HEK293 (cell line): ENCODE results near the gene B3GLCT.

Experiments used
- BCL11B ChIP-seq: fragments of 450-650 bp; formaldehyde crosslinking; IDR thresholded peaks from 2 replicates; pipeline ENCODE4 v1.5.1; 2016; ENCODE audit warnings: low read depth, missing biosample characterization, missing genetic modification characterization
- KLF16 ChIP-seq: fragments of 450-650 bp; formaldehyde crosslinking; IDR thresholded peaks from 2 replicates; pipeline ENCODE4 v1.5.1; 2017; ENCODE audit warnings: missing biosample characterization, missing genetic modification characterization
- ZFHX2 ChIP-seq: fragments of 450-650 bp; formaldehyde crosslinking; conservative IDR thresholded peaks from 2 replicates; pipeline ENCODE4 v1.5.1; 2016; ENCODE audit warnings: missing biosample characterization, missing genetic modification characterization
- ZFP37 ChIP-seq: fragments of 450-650 bp; formaldehyde crosslinking; IDR thresholded peaks from 2 replicates; pipeline ENCODE4 v1.5.1; 2016; ENCODE audit warnings: missing biosample characterization, missing genetic modification characterization
- ZNF404 ChIP-seq: fragments of 450-650 bp; formaldehyde crosslinking; IDR thresholded peaks from 2 replicates; pipeline ENCODE4 v1.5.1; 2017; ENCODE audit warnings: missing biosample characterization, missing genetic modification characterization
- TF ChIP-seq, protein P1 (sequence below): fragments of 450-650 bp; formaldehyde crosslinking; IDR thresholded peaks from 2 replicates; pipeline ENCODE4 v1.5.1; 2016; ENCODE audit warnings: missing biosample characterization, missing genetic modification characterization
- TF ChIP-seq, protein P2 (sequence below): fragments of 450-650 bp; formaldehyde crosslinking; IDR thresholded peaks from 2 replicates; pipeline ENCODE4 v1.5.1; 2016; ENCODE audit warnings: missing biosample characterization, missing genetic modification characterization

DNA sequence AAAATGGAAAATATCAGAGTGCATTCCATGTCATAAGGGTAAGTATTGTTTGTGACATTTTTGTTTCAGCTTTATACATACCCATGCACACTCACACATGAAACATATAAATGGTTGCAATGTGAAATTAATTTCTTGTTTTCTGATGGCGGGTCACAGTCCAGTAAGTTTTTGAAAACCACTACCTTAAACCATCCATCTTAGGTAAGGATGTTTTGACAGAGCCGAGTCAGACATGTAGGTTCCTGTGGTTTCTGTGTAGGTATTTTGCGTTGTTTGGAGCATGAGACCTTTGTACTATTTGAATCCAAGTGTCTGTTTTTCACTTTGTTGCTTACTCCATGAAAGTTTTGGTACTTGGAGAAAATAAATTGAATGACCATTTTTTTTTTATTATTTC, 121.7 kb downstream of the B3GLCT start:
- TF ChIP-seq KLF16 (tag by site-specific recombination) (no peak), ZFHX2 (no peak), ZNF404 (tag by site-specific recombination) (no peak), BCL11B (no peak), ZFP37 (tag by site-specific recombination) (no peak)
- TF ChIP-seq, protein P1, sequence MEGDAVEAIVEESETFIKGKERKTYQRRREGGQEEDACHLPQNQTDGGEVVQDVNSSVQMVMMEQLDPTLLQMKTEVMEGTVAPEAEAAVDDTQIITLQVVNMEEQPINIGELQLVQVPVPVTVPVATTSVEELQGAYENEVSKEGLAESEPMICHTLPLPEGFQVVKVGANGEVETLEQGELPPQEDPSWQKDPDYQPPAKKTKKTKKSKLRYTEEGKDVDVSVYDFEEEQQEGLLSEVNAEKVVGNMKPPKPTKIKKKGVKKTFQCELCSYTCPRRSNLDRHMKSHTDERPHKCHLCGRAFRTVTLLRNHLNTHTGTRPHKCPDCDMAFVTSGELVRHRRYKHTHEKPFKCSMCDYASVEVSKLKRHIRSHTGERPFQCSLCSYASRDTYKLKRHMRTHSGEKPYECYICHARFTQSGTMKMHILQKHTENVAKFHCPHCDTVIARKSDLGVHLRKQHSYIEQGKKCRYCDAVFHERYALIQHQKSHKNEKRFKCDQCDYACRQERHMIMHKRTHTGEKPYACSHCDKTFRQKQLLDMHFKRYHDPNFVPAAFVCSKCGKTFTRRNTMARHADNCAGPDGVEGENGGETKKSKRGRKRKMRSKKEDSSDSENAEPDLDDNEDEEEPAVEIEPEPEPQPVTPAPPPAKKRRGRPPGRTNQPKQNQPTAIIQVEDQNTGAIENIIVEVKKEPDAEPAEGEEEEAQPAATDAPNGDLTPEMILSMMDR (tag by site-specific recombination) = no peak
- TF ChIP-seq, protein P2, sequence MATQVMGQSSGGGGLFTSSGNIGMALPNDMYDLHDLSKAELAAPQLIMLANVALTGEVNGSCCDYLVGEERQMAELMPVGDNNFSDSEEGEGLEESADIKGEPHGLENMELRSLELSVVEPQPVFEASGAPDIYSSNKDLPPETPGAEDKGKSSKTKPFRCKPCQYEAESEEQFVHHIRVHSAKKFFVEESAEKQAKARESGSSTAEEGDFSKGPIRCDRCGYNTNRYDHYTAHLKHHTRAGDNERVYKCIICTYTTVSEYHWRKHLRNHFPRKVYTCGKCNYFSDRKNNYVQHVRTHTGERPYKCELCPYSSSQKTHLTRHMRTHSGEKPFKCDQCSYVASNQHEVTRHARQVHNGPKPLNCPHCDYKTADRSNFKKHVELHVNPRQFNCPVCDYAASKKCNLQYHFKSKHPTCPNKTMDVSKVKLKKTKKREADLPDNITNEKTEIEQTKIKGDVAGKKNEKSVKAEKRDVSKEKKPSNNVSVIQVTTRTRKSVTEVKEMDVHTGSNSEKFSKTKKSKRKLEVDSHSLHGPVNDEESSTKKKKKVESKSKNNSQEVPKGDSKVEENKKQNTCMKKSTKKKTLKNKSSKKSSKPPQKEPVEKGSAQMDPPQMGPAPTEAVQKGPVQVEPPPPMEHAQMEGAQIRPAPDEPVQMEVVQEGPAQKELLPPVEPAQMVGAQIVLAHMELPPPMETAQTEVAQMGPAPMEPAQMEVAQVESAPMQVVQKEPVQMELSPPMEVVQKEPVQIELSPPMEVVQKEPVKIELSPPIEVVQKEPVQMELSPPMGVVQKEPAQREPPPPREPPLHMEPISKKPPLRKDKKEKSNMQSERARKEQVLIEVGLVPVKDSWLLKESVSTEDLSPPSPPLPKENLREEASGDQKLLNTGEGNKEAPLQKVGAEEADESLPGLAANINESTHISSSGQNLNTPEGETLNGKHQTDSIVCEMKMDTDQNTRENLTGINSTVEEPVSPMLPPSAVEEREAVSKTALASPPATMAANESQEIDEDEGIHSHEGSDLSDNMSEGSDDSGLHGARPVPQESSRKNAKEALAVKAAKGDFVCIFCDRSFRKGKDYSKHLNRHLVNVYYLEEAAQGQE (tag by site-specific recombination) = no peak
